Hypothalamus (tissue), 51 donors: ENCODE results near the gene PDE4A.
A peak's percentile ranks its signal among the peaks of the same experiment; 100 is the strongest.
"Not testable (repeated sequence)": the region's sequence is repeated elsewhere in the genome, so short reads cannot be mapped to it uniquely, and the experiment has no call there.

Experiments
- DNase-seq, 51 donors: peaks; one replicate each; lab custom pipeline; 2025; lab: John Stamatoyannopoulos, UW

The PDE4A gene

GRCh38 chr19:10422846-10423245, 2.5 kb downstream of the PDE4A start:
- no peak for DNase-seq

GRCh38 chr19:10424011-10424637, 3.8 kb downstream of the PDE4A start:
- DNase-seq, result peak in 44 of 51 donors; percentile 5 to 79 (median 40)

DNA sequence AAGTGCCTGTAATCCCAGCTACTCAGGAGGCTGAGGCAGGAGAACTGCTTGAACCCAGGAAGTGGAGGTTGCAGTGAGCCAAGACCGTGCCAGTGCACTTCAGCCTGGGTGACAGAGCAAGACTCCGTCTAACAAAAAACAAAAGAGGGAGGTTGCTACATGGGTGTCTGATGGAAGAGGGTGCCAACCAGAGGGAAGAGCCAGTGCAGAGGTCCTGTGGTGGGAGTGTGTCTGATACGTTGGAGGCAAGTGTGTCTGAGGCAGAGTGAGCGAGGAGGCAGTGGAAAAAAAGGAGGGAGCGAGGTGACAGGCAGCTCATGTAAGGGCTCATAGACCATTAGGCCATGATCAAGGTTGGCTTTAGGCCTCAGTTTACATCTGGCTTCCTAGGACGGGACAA, 6.8 kb downstream of the PDE4A start:
- no peak for DNase-seq

DNA sequence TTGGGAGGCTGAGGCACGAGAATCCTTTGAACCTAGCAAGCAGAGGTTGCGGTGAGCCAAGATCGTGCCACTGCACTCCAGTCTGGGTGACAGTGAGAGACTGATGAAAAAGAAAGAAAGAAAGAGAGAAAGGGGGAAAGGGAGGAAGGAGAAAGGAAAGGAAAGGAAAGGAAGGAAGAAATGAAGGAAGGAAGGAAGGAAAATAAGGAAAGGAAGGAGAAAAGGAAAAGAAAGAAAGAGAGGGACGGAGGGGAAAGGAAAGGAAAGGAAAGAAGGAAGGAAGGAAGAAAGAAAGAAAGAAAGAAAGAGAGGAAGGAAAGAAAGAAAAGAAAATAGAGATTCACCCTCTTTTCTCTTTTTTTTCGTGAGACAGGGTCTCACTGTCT, 8.7 kb downstream of the PDE4A start:
- DNase-seq, result no peak

GRCh38 chr19:10430505-10431253, 10.3 kb downstream of the PDE4A start:
- peak in 4 of 51 donors; percentile 9 to 30 (median 21) for DNase-seq

- peak in 1 of 51 donors; percentile 3 for DNase-seq
Measured at GRCh38 chr19:10431254-10431942, 11.1 kb downstream of the PDE4A start.

DNA sequence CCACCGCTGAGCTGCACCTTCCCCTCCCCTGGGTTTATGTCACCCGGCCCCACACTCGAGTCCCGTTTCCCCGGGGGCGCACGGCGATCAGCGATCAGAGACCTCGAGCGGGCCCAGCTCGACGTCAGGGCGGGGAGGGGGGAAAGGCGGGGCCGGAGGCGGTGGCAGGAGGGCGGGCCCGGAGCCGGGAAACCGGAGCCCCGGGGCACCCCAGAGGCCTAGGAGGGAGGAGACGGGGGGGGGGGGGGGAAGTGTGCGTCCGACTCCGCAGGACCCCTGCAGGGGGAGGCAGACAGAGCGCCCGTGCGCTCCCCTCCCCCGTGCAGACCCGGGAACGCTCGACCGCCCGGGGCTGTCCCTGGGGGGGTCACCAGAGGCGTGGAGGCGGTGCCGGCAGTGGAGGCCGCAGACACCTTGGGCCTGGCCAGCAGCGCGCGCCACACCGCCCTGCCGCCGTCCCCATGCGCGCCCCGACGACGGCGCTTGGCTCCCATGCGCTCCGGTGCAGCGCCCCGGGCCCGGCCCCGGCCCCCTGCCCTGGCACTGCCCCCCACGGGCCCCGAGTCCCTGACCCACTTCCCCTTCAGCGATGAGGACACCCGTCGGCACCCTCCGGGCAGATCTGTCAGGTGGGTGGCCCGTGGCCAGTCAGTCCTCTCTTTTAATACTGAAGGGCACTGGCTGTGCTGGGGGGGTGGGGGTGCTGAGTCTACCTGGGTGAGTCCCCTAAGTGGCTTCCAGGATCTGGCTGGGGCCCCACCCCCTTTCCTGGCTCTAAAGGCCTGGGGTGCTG, 11.8 kb downstream of the PDE4A start:
- peak in 11 of 51 donors; percentile 5 to 49 (median 23) for DNase-seq

DNA sequence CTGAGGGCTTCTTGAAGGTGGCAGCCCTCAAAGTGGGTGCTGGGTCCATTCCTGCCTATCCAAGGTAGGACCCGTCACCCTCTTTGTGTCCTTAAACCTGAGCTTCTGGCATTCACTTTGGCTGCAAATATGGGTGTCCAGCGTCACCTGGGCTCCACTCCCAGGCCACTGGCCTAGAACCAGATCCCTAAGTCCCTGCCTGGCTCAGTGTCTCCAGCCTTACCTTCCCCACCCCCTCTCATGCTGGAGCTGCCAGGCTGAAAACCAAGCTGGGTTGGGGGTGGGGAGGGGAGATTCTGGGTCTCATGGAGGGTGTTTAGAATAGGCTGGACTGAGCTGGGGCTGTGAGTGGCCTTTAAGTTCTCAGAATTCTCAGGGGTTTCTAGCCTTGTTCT, 12.4 kb downstream of the PDE4A start:
- DNase-seq, result no peak

DNA sequence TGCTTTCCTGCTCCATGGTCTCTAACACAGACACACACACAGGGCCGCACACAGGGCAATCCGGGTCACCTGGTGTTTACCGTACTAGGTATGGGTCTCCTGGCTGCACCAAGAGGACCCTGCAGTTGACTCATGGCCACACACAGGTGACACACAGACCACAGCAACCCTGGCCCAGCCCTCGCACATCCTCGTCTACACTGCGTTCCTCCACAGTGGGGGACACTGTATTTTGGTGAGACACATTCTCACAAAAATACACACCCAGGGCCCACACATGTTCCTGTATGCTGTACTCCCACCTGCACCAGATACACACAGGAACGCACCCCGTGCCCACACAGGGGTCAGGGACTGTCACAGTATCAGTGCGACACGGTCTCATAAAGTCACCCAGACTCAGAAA, 12.8 kb downstream of the PDE4A start:
- peak in 1 of 51 donors; percentile 70 for DNase-seq

DNA sequence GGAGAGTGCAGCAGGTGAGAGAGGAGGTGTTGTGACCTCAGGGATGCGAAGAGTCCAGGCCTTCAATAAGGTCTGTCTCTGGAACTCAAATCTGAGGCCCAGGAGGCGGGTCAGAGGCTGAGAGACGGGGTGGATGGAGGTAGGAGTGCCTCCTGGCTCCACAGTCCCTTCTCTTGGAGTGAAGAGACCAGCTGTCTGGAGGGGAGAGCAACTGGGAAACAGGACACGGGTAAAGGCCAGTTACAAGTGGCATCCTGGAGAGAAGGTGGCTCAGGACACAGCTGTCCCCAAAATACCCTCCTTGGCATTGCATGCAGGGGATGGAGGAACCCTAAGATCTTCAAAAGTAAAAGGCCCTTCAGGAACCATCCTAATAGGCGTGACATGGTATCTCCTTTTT, 19.2 kb downstream of the PDE4A start:
- DNase-seq, result no peak

DNA sequence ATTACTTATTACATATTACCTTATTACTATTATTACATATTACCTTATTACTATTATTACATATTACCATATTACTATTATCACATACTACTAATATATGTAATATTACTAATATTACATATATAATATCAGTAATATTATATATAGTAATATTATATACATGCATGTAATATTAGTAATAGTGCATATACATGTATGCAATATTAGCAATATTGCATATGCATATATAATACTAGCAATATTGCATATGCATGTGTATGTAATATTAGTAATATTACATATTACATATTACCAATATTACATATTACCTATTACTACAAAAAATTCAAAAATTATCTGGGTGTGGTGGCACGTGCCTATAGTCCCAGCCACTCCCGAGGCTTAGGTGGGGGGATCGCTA, 22.4 kb downstream of the PDE4A start:
- no peak for DNase-seq

GRCh38 chr19:10449037-10449436, 28.7 kb downstream of the PDE4A start:
- DNase-seq, result no peak

DNA sequence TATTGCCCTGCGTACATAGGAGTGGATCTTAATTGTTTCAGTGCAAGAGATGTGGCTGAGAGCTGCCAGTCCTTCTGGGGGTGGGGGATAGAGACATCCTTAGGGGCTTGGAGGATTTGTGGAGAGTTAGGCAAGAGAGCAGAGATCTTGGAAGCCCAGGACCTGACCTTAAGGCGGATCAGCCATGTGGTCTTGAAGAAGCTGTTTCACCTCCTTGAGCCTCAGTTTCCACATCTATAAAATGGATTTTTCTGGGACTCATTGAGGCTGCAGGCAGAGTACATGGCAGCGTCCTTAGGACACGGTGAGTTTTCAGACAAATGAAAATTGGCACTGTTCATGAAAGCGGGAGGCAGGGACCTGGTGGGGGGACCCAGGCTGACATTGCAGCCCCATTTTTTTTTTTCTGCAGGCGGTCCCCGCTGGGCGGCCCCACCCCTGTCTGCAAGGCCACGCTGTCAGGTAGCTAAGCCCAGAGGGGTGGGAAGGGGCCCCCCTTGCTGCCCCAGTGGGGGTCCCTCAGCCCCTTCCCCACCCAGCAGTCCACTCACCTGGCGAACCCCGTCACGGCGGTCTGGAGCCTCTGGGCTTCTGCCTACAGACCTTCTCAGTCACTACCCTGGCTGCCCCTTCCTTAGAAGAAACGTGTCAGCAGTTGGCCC, 30.0 kb downstream of the PDE4A start:
- no peak for DNase-seq

GRCh38 chr19:10450853-10451609, 30.7 kb downstream of the PDE4A start:
- DNase-seq, result no peak

GRCh38 chr19:10452726-10453618, 32.6 kb downstream of the PDE4A start:
- peak in 18 of 51 donors; percentile 2 to 39 (median 16) for DNase-seq

DNA sequence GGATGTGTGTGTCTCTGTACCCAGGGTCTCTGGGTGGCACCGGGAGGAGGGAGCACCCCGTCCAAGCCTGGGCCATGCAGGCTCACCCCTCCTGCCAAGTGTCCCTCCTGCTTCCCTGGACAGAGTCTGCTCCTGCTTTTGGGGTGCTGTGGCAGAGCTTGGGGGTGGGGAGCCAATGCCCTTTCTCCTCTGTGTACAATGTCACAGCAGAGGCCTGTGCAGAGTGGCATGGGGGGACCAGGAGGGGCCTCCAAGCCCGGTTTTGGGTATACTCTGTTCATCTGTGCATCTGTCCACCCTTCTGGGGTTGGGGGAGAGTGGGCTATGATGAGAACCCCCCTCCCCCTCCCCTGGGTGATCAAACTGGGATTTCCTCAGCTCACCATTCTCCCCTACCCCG, 33.5 kb downstream of the PDE4A start:
- peak in 2 of 51 donors; percentile 9 to 32 for DNase-seq

DNA sequence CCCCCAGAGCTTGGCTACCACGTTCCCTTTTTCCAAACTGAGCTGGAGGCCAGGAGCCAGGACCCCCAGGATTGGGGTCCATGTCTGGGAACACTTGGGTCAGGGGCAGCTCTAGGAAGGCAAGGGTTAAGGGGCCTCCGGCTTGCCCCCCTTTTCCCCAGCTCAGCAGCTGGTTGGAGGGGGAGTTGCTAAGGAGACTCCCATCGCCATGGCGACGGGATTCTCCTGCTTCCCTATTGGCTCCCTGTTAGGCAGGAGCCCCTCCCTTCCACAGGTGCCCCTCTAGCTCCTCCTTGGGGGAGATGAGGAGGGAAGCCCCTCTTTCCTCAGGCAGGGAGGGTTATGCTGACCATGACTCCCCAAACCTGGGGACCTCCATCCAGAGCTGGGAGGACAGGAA, 33.9 kb downstream of the PDE4A start:
- peak in 37 of 51 donors; percentile 5 to 74 (median 41) for DNase-seq

DNA sequence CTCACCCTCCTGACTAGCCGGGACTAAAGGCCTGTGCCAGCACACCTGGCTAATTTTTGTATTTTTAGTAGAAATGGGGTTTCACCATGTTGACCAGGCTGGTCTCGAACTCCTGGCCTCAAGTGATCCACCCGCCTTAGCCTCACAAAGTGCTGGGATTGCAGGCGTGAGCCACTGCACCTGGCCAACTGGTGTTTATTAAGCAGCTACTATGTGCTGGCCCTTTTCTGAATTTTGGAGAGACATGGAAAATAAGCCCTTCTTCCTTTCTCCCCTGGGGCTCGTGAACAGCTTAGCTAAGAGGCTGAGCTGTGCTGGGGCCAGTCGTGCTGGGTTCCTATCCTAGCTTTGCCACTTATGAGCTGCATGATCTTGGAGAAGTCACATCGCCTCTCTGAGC, 38.4 kb downstream of the PDE4A start:
- DNase-seq, result not testable (repeated sequence)

DNA sequence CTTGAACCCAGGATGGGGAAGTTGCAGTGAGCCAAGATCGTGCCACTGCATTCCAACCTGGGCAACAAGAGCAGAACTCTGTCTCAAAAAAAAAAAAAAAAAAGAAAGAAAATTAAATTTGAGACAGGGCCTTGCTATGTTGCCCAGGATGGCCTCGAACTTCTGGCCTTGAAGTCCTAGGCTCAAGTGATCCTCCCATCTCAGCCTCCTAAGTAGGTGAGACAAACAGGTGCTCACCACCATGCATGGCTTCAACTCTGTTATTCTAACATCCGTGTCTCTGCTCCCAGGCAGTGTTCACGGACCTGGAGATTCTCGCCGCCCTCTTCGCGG, 40.3 kb downstream of the PDE4A start:
- DNase-seq, result no peak
